Activated T-helper 2 cell treated with anti-CD3 and anti-CD28 coated beads, Interferon-gamma antibody, Interleukin-2, Interleukin-4, amounts not matched to agents 10 μg/mL and 5 μg/mL and 100 μg/mL, durations not matched to agents 14 hours and 24 hours and 36 hours (primary cell): ENCODE measurements around the gene IGF2BP2. TPM values are rescaled to one million over a fixed set of nuclear protein-coding genes. Genes with fewer than 3 reads are reported as not detected.
"Not testable (repeated sequence)": the region's sequence is repeated elsewhere in the genome, so short reads cannot be mapped to it uniquely, and the experiment has no call there.

ENCODE experiments used
- DNase-seq: peaks from one replicate; pipeline ENCODE4 v3.0.0; 2021; ENCODE audit warnings: low spot score
- H3K27ac Mint-ChIP-seq: one replicate; pipeline ENCODE4 v1.8.0; 2021; ENCODE audit warnings: mixed read lengths
- H3K27me3 Mint-ChIP-seq: one replicate; pipeline ENCODE4 v1.8.0; 2021; ENCODE audit warnings: low read depth, mixed read lengths
- H3K36me3 Mint-ChIP-seq: one replicate; pipeline ENCODE4 v1.8.0; 2021; ENCODE audit warnings: low read depth, mixed read lengths
- H3K4me1 Mint-ChIP-seq: one replicate; pipeline ENCODE4 v1.8.0; 2021; ENCODE audit warnings: low read depth, mixed read lengths
- H3K4me3 Mint-ChIP-seq: one replicate; pipeline ENCODE4 v1.8.0; 2021; ENCODE audit warnings: low read depth, mild to moderate bottlenecking, moderate library complexity, mixed read lengths
- H3K9me3 Mint-ChIP-seq: one replicate; pipeline ENCODE4 v1.8.0; 2021; ENCODE audit warnings: mixed read lengths
- intact Hi-C: fragments of 100-400 bp; cut with micrococcal nuclease; formaldehyde crosslinking; loops from one replicate; pipeline ENCODE4 v1.15.1; 2023
- total RNA-seq: library from RNA; stranded (reverse); gene quantifications from 2 replicates; pipeline ENCODE4 v1.2.3, GENCODE V29; 2022

Gene IGF2BP2
- total RNA-seq, 1 donor from 2014 or later = 0.05 TPM

- no peak for DNase-seq
- Mint-ChIP-seq H3K4me1 (no peaks in the 10 kb centered on the region), H3K9me3 (no peaks in the 10 kb centered on the region), H3K4me3 (no peak overlapping the region), H3K27ac (no peak overlapping the region), H3K36me3 (no peaks in the 10 kb centered on the region), H3K27me3 (peaks cover 43% of the 10 kb centered on the region)
- intact Hi-C loops = no loop called here
Measured at GRCh38 chr3:185815391-185816282, 9.2 kb downstream of the IGF2BP2 start.

- H3K4me3 Mint-ChIP-seq = no peak overlapping the region
- intact Hi-C loops = no loop called here
- peaks cover 34% of the 10 kb centered on the region for H3K27me3 Mint-ChIP-seq
- no peak overlapping the region for H3K27ac Mint-ChIP-seq
- no peak for DNase-seq
- H3K9me3 Mint-ChIP-seq = no peaks in the 10 kb centered on the region
- H3K4me1 Mint-ChIP-seq = no peaks in the 10 kb centered on the region
- H3K36me3 Mint-ChIP-seq = no peaks in the 10 kb centered on the region
Measured at GRCh38 chr3:185813691-185814215, 11.1 kb downstream of the IGF2BP2 start.

- H3K4me1 Mint-ChIP-seq = no peaks in the 10 kb centered on the region
- no peaks in the 10 kb centered on the region for H3K36me3 Mint-ChIP-seq
- no peak for DNase-seq
- no peaks in the 10 kb centered on the region for H3K9me3 Mint-ChIP-seq
- no peak overlapping the region for H3K27ac Mint-ChIP-seq
- intact Hi-C loops = no loop called here
- no peak overlapping the region for H3K4me3 Mint-ChIP-seq
- peaks cover 31% of the 10 kb centered on the region for H3K27me3 Mint-ChIP-seq
Measured at GRCh38 chr3:185813205-185813604, 11.6 kb downstream of the IGF2BP2 start.

GRCh38 chr3:185807445-185808068, 17.3 kb downstream of the IGF2BP2 start:
- Mint-ChIP-seq H3K9me3 (no peaks in the 10 kb centered on the region), H3K36me3 (no peaks in the 10 kb centered on the region), H3K4me3 (no peak overlapping the region), H3K4me1 (no peaks in the 10 kb centered on the region), H3K27me3 (peaks cover 16% of the 10 kb centered on the region), H3K27ac (no peak overlapping the region)
- no peak for DNase-seq
- intact Hi-C loops = no loop called here

GRCh38 chr3:185798831-185799110, 26.1 kb downstream of the IGF2BP2 start:
- DNase-seq, H3K27me3 Mint-ChIP-seq, intact Hi-C loops, H3K9me3 Mint-ChIP-seq, H3K36me3 Mint-ChIP-seq, H3K4me1 Mint-ChIP-seq, H3K4me3 Mint-ChIP-seq, H3K27ac Mint-ChIP-seq: not testable (repeated sequence)

GRCh38 chr3:185797993-185798830, 26.6 kb downstream of the IGF2BP2 start:
- Mint-ChIP-seq H3K27me3 (peaks cover 4% of the 10 kb centered on the region), H3K9me3 (no peaks in the 10 kb centered on the region), H3K27ac (no peak overlapping the region), H3K4me1 (peaks cover 8% of the 10 kb centered on the region), H3K36me3 (no peaks in the 10 kb centered on the region), H3K4me3 (no peak overlapping the region)
- no peak for DNase-seq
- intact Hi-C loops = no loop called here

GRCh38 chr3:185797108-185797881, 27.5 kb downstream of the IGF2BP2 start:
- Mint-ChIP-seq H3K4me1 (peaks cover 8% of the 10 kb centered on the region), H3K36me3 (no peaks in the 10 kb centered on the region), H3K9me3 (no peaks in the 10 kb centered on the region), H3K27ac (no peak overlapping the region), H3K27me3 (peaks cover 6% of the 10 kb centered on the region), H3K4me3 (no peak overlapping the region)
- intact Hi-C loops = no loop called here
- no peak for DNase-seq

- DNase-seq = no peak
- Mint-ChIP-seq H3K27me3 (peaks cover 4% of the 10 kb centered on the region), H3K4me1 (peaks cover 8% of the 10 kb centered on the region), H3K27ac (no peak overlapping the region), H3K9me3 (no peaks in the 10 kb centered on the region), H3K4me3 (no peak overlapping the region), H3K36me3 (no peaks in the 10 kb centered on the region)
- intact Hi-C loops = no loop called here
Measured at GRCh38 chr3:185796431-185797107, 28.3 kb downstream of the IGF2BP2 start.

- Mint-ChIP-seq H3K9me3 (no peaks in the 10 kb centered on the region), H3K27ac (no peak overlapping the region), H3K36me3 (no peaks in the 10 kb centered on the region), H3K4me3 (no peak overlapping the region), H3K4me1 (peaks cover 8% of the 10 kb centered on the region), H3K27me3 (peaks cover 11% of the 10 kb centered on the region)
- DNase-seq = no peak
- intact Hi-C loops = no loop called here
Measured at GRCh38 chr3:185793381-185793780, 31.5 kb downstream of the IGF2BP2 start.

- Mint-ChIP-seq H3K4me1 (peaks cover 8% of the 10 kb centered on the region), H3K27ac (no peak overlapping the region), H3K4me3 (no peak overlapping the region), H3K27me3 (peaks cover 11% of the 10 kb centered on the region), H3K9me3 (no peaks in the 10 kb centered on the region), H3K36me3 (no peaks in the 10 kb centered on the region)
- intact Hi-C loops = no loop called here
- DNase-seq = no peak
Measured at GRCh38 chr3:185792955-185793354, 31.9 kb downstream of the IGF2BP2 start.

- no peak for DNase-seq
- Mint-ChIP-seq H3K36me3 (no peaks in the 10 kb centered on the region), H3K27me3 (peaks cover 14% of the 10 kb centered on the region), H3K4me1 (peaks cover 6% of the 10 kb centered on the region), H3K27ac (no peak overlapping the region), H3K9me3 (no peaks in the 10 kb centered on the region), H3K4me3 (no peak overlapping the region)
- intact Hi-C loops = no loop called here
Measured at GRCh38 chr3:185789891-185790830, 34.7 kb downstream of the IGF2BP2 start.
